Trophoblast cell (in vitro differentiated cells and primary cell): ENCODE results near the gene RB1.

Source experiments
- DNase-seq, 2 donors: peaks; one replicate each; pipeline ENCODE4 v3.0.0-alpha.2; 2016
- H2AFZ ChIP-seq: 2 replicates; pipeline ENCODE4 v1.6.1; 2013; ENCODE audit warnings: low read length, moderate library complexity, mild to moderate bottlenecking; ENCODE audit not compliant: insufficient read depth, poor library complexity
- H2AK5ac ChIP-seq: 2 replicates; pipeline ENCODE4 v1.6.1; 2013; ENCODE audit warnings: mild to moderate bottlenecking, low read length
- H2BK120ac ChIP-seq: 2 replicates; pipeline ENCODE4 v1.6.1; 2013; ENCODE audit warnings: low read length, mild to moderate bottlenecking, moderate library complexity; ENCODE audit not compliant: insufficient read depth, poor library complexity
- H2BK12ac ChIP-seq: 2 replicates; pipeline ENCODE4 v1.6.1; 2013; ENCODE audit warnings: mild to moderate bottlenecking, low read length, moderate library complexity
- H2BK5ac ChIP-seq: 2 replicates; pipeline ENCODE4 v1.6.1; 2013; ENCODE audit warnings: low read length, low read depth, moderate library complexity, mild to moderate bottlenecking; ENCODE audit not compliant: poor library complexity
- H3K14ac ChIP-seq: 2 replicates; pipeline ENCODE4 v1.6.1; 2013; ENCODE audit warnings: mild to moderate bottlenecking, low read length
- H3K18ac ChIP-seq: 2 replicates; pipeline ENCODE4 v1.6.1; 2013; ENCODE audit warnings: mild to moderate bottlenecking, low read length
- H3K23ac ChIP-seq: 2 replicates; pipeline ENCODE4 v1.6.1; 2013; ENCODE audit warnings: low read length
- H3K27ac ChIP-seq: 2 replicates; pipeline ENCODE4 v1.5.1; 2013; ENCODE audit warnings: low read depth, mild to moderate bottlenecking, inconsistent platforms, low read length, moderate library complexity
- H3K27me3 ChIP-seq: 2 replicates; pipeline ENCODE4 v1.6.1; 2013; ENCODE audit warnings: inconsistent platforms, mild to moderate bottlenecking, low read length, moderate library complexity; ENCODE audit not compliant: insufficient read depth
- H3K36me3 ChIP-seq, 2 experiments: 1 replicate in 1 of 2; 2 replicates in 1 of 2; pipeline ENCODE4 v1.6.1; 2013; ENCODE audit warnings: low read length in 2 of 2, mild to moderate bottlenecking in 2 of 2, moderate library complexity in 1 of 2; ENCODE audit not compliant: insufficient read depth in 2 of 2, control insufficient read depth in 1 of 2
- H3K4ac ChIP-seq: 2 replicates; pipeline ENCODE4 v1.6.1; 2013; ENCODE audit warnings: low read depth, mild to moderate bottlenecking, low read length, moderate library complexity
- H3K4me1 ChIP-seq, 2 experiments: 1 replicate in 1 of 2; 2 replicates in 1 of 2; pipeline ENCODE4 v1.6.1; 2013; ENCODE audit warnings: low read length in 2 of 2, mild to moderate bottlenecking in 2 of 2, moderate library complexity in 1 of 2; ENCODE audit not compliant: insufficient read depth in 2 of 2, control insufficient read depth in 1 of 2
- H3K4me2 ChIP-seq: 2 replicates; pipeline ENCODE4 v1.6.1; 2013; ENCODE audit warnings: inconsistent platforms, mild to moderate bottlenecking, low read length, moderate library complexity
- H3K4me3 ChIP-seq: 2 replicates; pipeline ENCODE4 v1.5.1; 2013; ENCODE audit warnings: mild to moderate bottlenecking, low read depth, low read length, inconsistent platforms
- H3K79me1 ChIP-seq: one replicate; pipeline ENCODE4 v1.6.1; 2013; ENCODE audit warnings: low read length
- H3K79me2 ChIP-seq: 2 replicates; pipeline ENCODE4 v1.6.1; 2013; ENCODE audit warnings: low read length, mild to moderate bottlenecking; ENCODE audit not compliant: control insufficient read depth, insufficient read depth, poor library complexity
- H3K9ac ChIP-seq: 2 replicates; pipeline ENCODE4 v1.6.1; 2013; ENCODE audit warnings: mild to moderate bottlenecking, low read length
- H3K9me3 ChIP-seq: 2 replicates; pipeline ENCODE4 v1.6.1; 2013; ENCODE audit warnings: low read depth, mild to moderate bottlenecking, control low read depth, inconsistent platforms, low read length; ENCODE audit not compliant: insufficient read depth
- H4K12ac ChIP-seq: 2 replicates; pipeline ENCODE4 v1.6.1; 2013; ENCODE audit warnings: low read depth, mild to moderate bottlenecking, low read length, moderate library complexity
- H4K8ac ChIP-seq: 2 replicates; pipeline ENCODE4 v1.6.1; 2013; ENCODE audit warnings: low read depth, mild to moderate bottlenecking, low read length, moderate library complexity
- H4K91ac ChIP-seq: one replicate; pipeline ENCODE4 v1.6.1; 2013; ENCODE audit warnings: low read depth, mild to moderate bottlenecking, low read length, moderate library complexity
- WGBS: extraction: QIAGEN DNeasy Blood & Tissue Kit; methylation state at CpG from one replicate; pipeline ENCODE4 v1.1.7; 2013; ENCODE audit warnings: missing lambda C conversion rate; ENCODE audit not compliant: insufficient read length, insufficient coverage; ENCODE audit errors: extremely low coverage; 5-methylcytosine and 5-hydroxymethylcytosine counted together

RB1 gene

GRCh38 chr13:48319531-48320398 lies 16.2 kb downstream of the RB1 start:
- no peak overlapping the region for H3K4me3 ChIP-seq
- no peak overlapping the region for H2BK12ac ChIP-seq
- no peak overlapping the region for H3K18ac ChIP-seq
- H2AK5ac ChIP-seq = no peak overlapping the region
- H3K14ac ChIP-seq = no peak overlapping the region
- no peak overlapping the region for H2BK5ac ChIP-seq
- H3K79me2 ChIP-seq = no peaks in the 10 kb centered on the region
- no peaks in the 10 kb centered on the region for H3K27me3 ChIP-seq
- peak in 1 of 2 donors; percentile 20 for DNase-seq
- no peak overlapping the region for H3K9ac ChIP-seq
- H4K12ac ChIP-seq = no peak overlapping the region
- H4K8ac ChIP-seq = no peak overlapping the region
- H3K9me3 ChIP-seq = no peaks in the 10 kb centered on the region
- whole genome bisulfite sequencing = no CpG with 5 or more reads among the region's 48 CpGs
- no peak overlapping the region for H3K4me2 ChIP-seq
- H3K4me1 ChIP-seq = no peaks in the 10 kb centered on the region
- H3K79me1 ChIP-seq = no peaks in the 10 kb centered on the region
- no peak overlapping the region for H3K27ac ChIP-seq
- no peak overlapping the region for H2BK120ac ChIP-seq
- H2AFZ ChIP-seq = no peak overlapping the region
- H3K23ac ChIP-seq = no peak overlapping the region
- H3K36me3 ChIP-seq = peaks cover 6 to 16% of the 10 kb centered on the region in 2 experiments
- no peak overlapping the region for H4K91ac ChIP-seq
- no peak overlapping the region for H3K4ac ChIP-seq

- DNase-seq = no peak
- H3K9ac ChIP-seq = no peak overlapping the region
- H3K18ac ChIP-seq = no peak overlapping the region
- no peak overlapping the region for H2BK12ac ChIP-seq
- H2AK5ac ChIP-seq = no peak overlapping the region
- no peak overlapping the region for H2BK120ac ChIP-seq
- no peaks in the 10 kb centered on the region for H3K79me2 ChIP-seq
- no peaks in the 10 kb centered on the region for H3K9me3 ChIP-seq
- no peak overlapping the region for H3K4ac ChIP-seq
- H3K4me2 ChIP-seq = no peak overlapping the region
- H3K4me1 ChIP-seq = no peaks in the 10 kb centered on the region
- H2AFZ ChIP-seq = no peak overlapping the region
- H3K23ac ChIP-seq = no peak overlapping the region
- H3K27ac ChIP-seq = no peak overlapping the region
- WGBS = no CpG with 5 or more reads among the region's 20 CpGs
- H3K27me3 ChIP-seq = no peaks in the 10 kb centered on the region
- H3K14ac ChIP-seq = no peak overlapping the region
- no peak overlapping the region for H4K8ac ChIP-seq
- H2BK5ac ChIP-seq = no peak overlapping the region
- H3K79me1 ChIP-seq = no peaks in the 10 kb centered on the region
- peaks cover 6 to 16% of the 10 kb centered on the region in 2 experiments for H3K36me3 ChIP-seq
- H3K4me3 ChIP-seq = no peak overlapping the region
- no peak overlapping the region for H4K91ac ChIP-seq
- no peak overlapping the region for H4K12ac ChIP-seq
Observed at GRCh38 chr13:48320399-48320790, 16.8 kb downstream of the RB1 start.

DNA sequence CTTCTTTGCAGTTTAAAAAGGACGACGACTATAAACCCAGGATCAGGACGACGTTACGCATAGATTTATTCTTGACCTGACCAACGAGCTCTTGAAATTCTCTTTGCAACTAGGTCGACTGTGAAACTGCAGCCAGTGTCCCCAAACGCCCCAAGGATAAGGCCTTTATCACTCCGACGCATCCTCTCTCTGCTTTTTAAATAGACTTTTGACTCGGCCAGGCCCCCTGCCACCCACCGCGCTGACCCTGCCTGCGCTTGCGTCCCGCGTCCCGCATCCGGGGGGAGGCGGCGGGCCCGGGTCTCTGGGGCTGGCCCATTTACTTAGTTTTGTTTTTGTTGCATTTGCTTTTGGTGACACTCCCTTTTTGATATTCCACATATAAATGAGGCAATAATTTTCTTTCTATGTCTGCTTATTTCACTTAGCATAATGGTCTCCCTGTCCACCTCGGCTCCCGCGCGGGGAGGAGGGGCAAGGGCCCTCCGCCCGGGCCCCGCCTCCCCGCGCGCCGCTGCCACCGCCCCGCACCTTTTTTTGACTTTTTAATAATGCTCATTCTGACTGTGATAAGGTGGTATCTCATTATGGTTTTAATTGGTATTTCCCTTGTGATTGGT lies 17.4 kb downstream of the RB1 start:
- Histone ChIP-seq H2BK120ac (no peak overlapping the region), H3K9me3 (no peaks in the 10 kb centered on the region), H3K18ac (no peak overlapping the region), H4K12ac (no peak overlapping the region), H3K14ac (no peak overlapping the region), H3K23ac (no peak overlapping the region), H3K79me2 (no peaks in the 10 kb centered on the region), H3K4me3 (no peak overlapping the region), H3K9ac (no peak overlapping the region), H3K27ac (no peak overlapping the region), H4K8ac (no peak overlapping the region), H3K4me2 (no peak overlapping the region), H2AK5ac (no peak overlapping the region), H2BK5ac (no peak overlapping the region), H2BK12ac (no peak overlapping the region), H3K4ac (no peak overlapping the region), H2AFZ (no peak overlapping the region), H3K36me3 (peaks cover 6 to 16% of the 10 kb centered on the region in 2 experiments), H4K91ac (no peak overlapping the region), H3K4me1 (no peaks in the 10 kb centered on the region), H3K79me1 (no peaks in the 10 kb centered on the region), H3K27me3 (no peaks in the 10 kb centered on the region)
- WGBS = no CpG with 5 or more reads among the region's 35 CpGs
- DNase-seq = peak in 1 of 2 donors; percentile 23

GRCh38 chr13:48322294-48322693 lies 18.7 kb downstream of the RB1 start:
- Histone ChIP-seq H2AFZ (no peak overlapping the region), H3K23ac (no peak overlapping the region), H3K4me2 (no peak overlapping the region), H3K79me1 (no peaks in the 10 kb centered on the region), H3K4me1 (no peaks in the 10 kb centered on the region), H2AK5ac (no peak overlapping the region), H3K9me3 (no peaks in the 10 kb centered on the region), H2BK5ac (no peak overlapping the region), H2BK12ac (no peak overlapping the region), H3K9ac (no peak overlapping the region), H3K4me3 (no peak overlapping the region), H3K4ac (no peak overlapping the region), H2BK120ac (no peak overlapping the region), H3K36me3 (peaks cover 6 to 13% of the 10 kb centered on the region in 2 experiments), H4K12ac (no peak overlapping the region), H4K91ac (no peak overlapping the region), H4K8ac (no peak overlapping the region), H3K27ac (no peak overlapping the region), H3K14ac (no peak overlapping the region), H3K18ac (no peak overlapping the region), H3K79me2 (no peaks in the 10 kb centered on the region), H3K27me3 (no peaks in the 10 kb centered on the region)
- DNase-seq = no peak
